Endothelial cell of umbilical vein (primary cell): Measurements from ENCODE around the gene CCDC93. TPM values are rescaled to one million over a fixed set of nuclear protein-coding genes. Genes with fewer than 3 reads are reported as not detected.

Source experiments
- BruUV-seq: library from RNA; stranded (reverse); fragments of 400-500 nt; replicated peaks from 2 replicates; lab custom pipeline; 2021; lab: Mats Ljungman, UMichigan
- CTCF ChIA-PET: fragments of 300-600, 350-600 bp; sonication (Branson Sonifier 250); formaldehyde crosslinking; loops from one replicate; lab custom pipeline; 2021; ENCODE audit warnings: antibody characterized with exemption, inconsistent platforms; lab: Charles Lee
- POLR2A ChIA-PET: fragments of 300-600, 350-600 bp; sonication (Branson Sonifier 250); formaldehyde crosslinking; loops from one replicate; lab custom pipeline; 2021; ENCODE audit warnings: antibody characterized with exemption, inconsistent platforms; lab: Charles Lee
- DNase-seq: peaks from one replicate; pipeline ENCODE4 v3.0.0-alpha.2; 2011; ENCODE audit warnings: low read depth, low spot score
- FAIRE-seq: peaks from 2 replicates; lab custom pipeline; 2011; peaks lifted over from hg19 to GRCh38; lab: Jason Lieb, UNC
- H2AFZ ChIP-seq: 2 replicates; pipeline ENCODE4 v1.6.0; 2012; ENCODE audit warnings: low read depth, low read length, control low read depth, inconsistent platforms
- H3K27ac ChIP-seq: 2 replicates; pipeline ENCODE4 v1.5.1; 2011; ENCODE audit warnings: low read depth, mild to moderate bottlenecking, control low read depth, low read length, moderate library complexity; ENCODE audit not compliant: insufficient read depth
- H3K27me3 ChIP-seq, 2 experiments: 2 replicates each; pipeline versions ENCODE4 v1.6.0 to v1.6.1; 2011; ENCODE audit warnings: low read length in 2 of 2, mixed read lengths in 1 of 2; ENCODE audit not compliant: control insufficient read depth in 2 of 2, insufficient read depth in 2 of 2
- H3K36me3 ChIP-seq, 2 experiments: 2 replicates in 1 of 2; 3 replicates in 1 of 2; pipeline ENCODE4 v1.5.1; 2011; ENCODE audit warnings: low read length in 2 of 2, mild to moderate bottlenecking in 1 of 2, moderate library complexity in 1 of 2; ENCODE audit not compliant: control insufficient read depth in 2 of 2, insufficient read depth in 2 of 2; ENCODE audit errors: extremely low read depth in 1 of 2
- H3K4me1 ChIP-seq: 3 replicates; pipeline ENCODE4 v1.5.1; 2011; ENCODE audit warnings: mild to moderate bottlenecking, low read length; ENCODE audit not compliant: control insufficient read depth, insufficient read depth; ENCODE audit errors: extremely low read depth
- H3K4me2 ChIP-seq: 2 replicates; pipeline ENCODE4 v1.6.1; 2011; ENCODE audit warnings: low read length, control low read depth, mixed read lengths; ENCODE audit not compliant: insufficient read depth
- H3K4me3 ChIP-seq, 3 experiments: fragments of 200-600 bp in 1 of 3; sonication (generic), shearing (Covaris generic) in 1 of 3; replicated peaks in 1 of 3; 2 replicates each; pipeline ENCODE4 v1.5.1; 2011 to 2016; ENCODE audit warnings: control low read depth in 3 of 3, low read length in 3 of 3, mild to moderate bottlenecking in 2 of 3, inconsistent platforms in 1 of 3, low read depth in 1 of 3, moderate library complexity in 1 of 3; ENCODE audit not compliant: insufficient read depth in 1 of 3
- H3K79me2 ChIP-seq: 2 replicates; pipeline ENCODE4 v1.6.0; 2012; ENCODE audit warnings: low read length, inconsistent platforms; ENCODE audit not compliant: control insufficient read depth, insufficient read depth
- H3K9ac ChIP-seq: replicated peaks from 2 replicates; pipeline ENCODE3; 2011; ENCODE audit warnings: low read length, control low read depth; ENCODE audit not compliant: insufficient read depth; ENCODE audit errors: extremely low read depth
- H3K9me1 ChIP-seq: replicated peaks from 3 replicates; pipeline ENCODE4 v1.6.0; 2011; ENCODE audit warnings: mild to moderate bottlenecking, low read length; ENCODE audit not compliant: control insufficient read depth, insufficient read depth; ENCODE audit errors: extremely low read depth
- H3K9me3 ChIP-seq: replicated peaks from 2 replicates; pipeline ENCODE4 v1.5.1; 2012; ENCODE audit warnings: low read length, inconsistent platforms; ENCODE audit not compliant: control insufficient read depth, insufficient read depth
- H4K20me1 ChIP-seq: replicated peaks from 2 replicates; pipeline ENCODE3; 2011; ENCODE audit warnings: mild to moderate bottlenecking, low read length; ENCODE audit not compliant: control insufficient read depth, insufficient read depth; ENCODE audit errors: extremely low read depth
- EZH2 ChIP-seq: IDR thresholded peaks from 2 replicates; pipeline ENCODE4 v1.6.1; 2012; ENCODE audit warnings: borderline replicate concordance, low read depth, mild to moderate bottlenecking, moderate library complexity, low read length, inconsistent platforms; ENCODE audit not compliant: severe bottlenecking
- FOS ChIP-seq: IDR thresholded peaks from 2 replicates; pipeline ENCODE4 v1.6.1; 2011; ENCODE audit warnings: mild to moderate bottlenecking, low read length, moderate library complexity, borderline replicate concordance; ENCODE audit not compliant: insufficient read depth
- GATA2 ChIP-seq: IDR thresholded peaks from 2 replicates; pipeline ENCODE4 v1.7.0; 2011; ENCODE audit warnings: low read depth, mild to moderate bottlenecking, moderate library complexity, mixed read lengths, low read length; ENCODE audit not compliant: insufficient read length, insufficient read depth
- JUN ChIP-seq: IDR thresholded peaks from 2 replicates; pipeline ENCODE4 v1.6.1; 2011; ENCODE audit warnings: borderline replicate concordance, low read depth; ENCODE audit not compliant: insufficient read length, insufficient read depth
- MYC ChIP-seq: IDR thresholded peaks from one replicate; pipeline ENCODE4 v1.6.1; 2011; ENCODE audit warnings: mild to moderate bottlenecking, low read depth, low read length
- POLR2A ChIP-seq: IDR thresholded peaks from 2 replicates; pipeline ENCODE4 v1.6.1; 2012; ENCODE audit warnings: low read depth, mild to moderate bottlenecking, control low read depth, low read length
- POLR2AphosphoS5 ChIP-seq: IDR thresholded peaks from 2 replicates; pipeline ENCODE4 v1.6.1; 2012; ENCODE audit warnings: low read depth, mild to moderate bottlenecking, control low read depth, low read length, moderate library complexity; ENCODE audit not compliant: insufficient read depth
- dilution Hi-C: fragments of 300-500 bp; cut with MboI; formaldehyde crosslinking; loops from one replicate; pipeline ENCODE4 v1.15.0; 2019; ENCODE audit warnings: low sequenced_read_pairs; ENCODE audit not compliant: extremely low pct_ligation_motif_present
- intact Hi-C: fragments of 100-400 bp; cut with micrococcal nuclease; formaldehyde crosslinking; loops from one replicate; pipeline ENCODE4 v1.10.0; 2022
- polyA plus RNA-seq, 4 experiments: library from polyadenylated mRNA; depleted of rRNA in 3 of 4; stranded (reverse) in 3 of 4; unstranded in 1 of 4; fragments of >200 nt; gene quantifications; 2 replicates each; pipeline versions ENCODE4 v1.2.1 to v1.2.3, GENCODE V29; 2011 to 2012; ENCODE audit warnings: missing spikeins in 1 of 4
- total RNA-seq: library from RNA; stranded (reverse); gene quantifications from 2 replicates; pipeline ENCODE4 v1.2.3, GENCODE V29; 2021
- TF ChIP-seq, protein P1 (sequence below), 2 donors: IDR thresholded peaks; 1 replicate in 1 of 2; 2 replicates in 1 of 2; pipeline ENCODE4 v1.5.1; 2011; ENCODE audit warnings: low read length in 2 of 2, mild to moderate bottlenecking in 2 of 2, moderate library complexity in 2 of 2, control low read depth in 1 of 2, inconsistent platforms in 1 of 2, low read depth in 1 of 2; ENCODE audit not compliant: insufficient read depth in 1 of 2; ENCODE audit errors: extremely low read depth in 1 of 2
- TF ChIP-seq, protein P2 (sequence below): IDR thresholded peaks from 2 replicates; pipeline ENCODE4 v1.6.1; 2011; ENCODE audit not compliant: insufficient read depth, insufficient read length

The CCDC93 gene
- total and polyA plus RNA-seq, 2 donors (not counting 3 experiments of a cell fraction or from before 2014, with no cell fraction given) = 13.8 to 35.1 TPM

DNA sequence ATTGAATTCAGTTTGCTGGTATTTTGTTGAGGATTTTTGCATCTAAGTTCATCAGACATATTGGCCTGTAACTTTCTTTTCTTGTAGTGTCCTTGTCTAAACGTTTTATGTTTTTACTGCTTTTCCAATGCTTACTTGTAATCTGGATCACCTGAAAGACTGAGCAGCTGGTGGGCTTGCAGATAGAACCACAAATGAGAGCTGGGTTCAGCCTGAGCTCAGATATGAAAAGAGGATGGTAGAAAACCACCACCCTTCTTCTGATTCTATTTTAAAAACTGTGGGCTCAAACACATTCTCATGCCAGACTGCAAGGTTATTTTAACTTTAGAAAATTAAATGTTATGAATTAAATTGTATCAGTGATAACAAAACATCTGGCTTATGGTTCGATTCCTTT, 128.6 kb downstream of the CCDC93 start:
- Histone ChIP-seq H3K36me3 (no peaks in the 10 kb centered on the region), H3K4me2 (no peak overlapping the region), H4K20me1 (no peaks in the 10 kb centered on the region), H3K9me3 (no peaks in the 10 kb centered on the region), H3K27ac (no peak overlapping the region), H3K9ac (no peak overlapping the region), H2AFZ (no peak overlapping the region), H3K9me1 (no peaks in the 10 kb centered on the region), H3K4me1 (no peaks in the 10 kb centered on the region), H3K4me3 (no peak overlapping the region), H3K79me2 (no peaks in the 10 kb centered on the region), H3K27me3 (peaks cover 0 to 12% of the 10 kb centered on the region in 2 experiments)
- ChIA-PET POLR2A (no interaction called here), CTCF (interaction anchor here (1.7 kb wide), 1 partner anchor 29 kb away, joined by 4 read pairs; no protein-coding TSS in a partner anchor)
- BruUV-seq = no TSS peak
- intact Hi-C loops = no loop called here
- dilution Hi-C loops = no loop called here
- TF ChIP-seq MYC (no peak), EZH2 (no peak), GATA2 (no peak), POLR2AphosphoS5 (no peak), JUN (no peak), FOS (no peak), POLR2A (no peak)
- TF ChIP-seq, protein P1, sequence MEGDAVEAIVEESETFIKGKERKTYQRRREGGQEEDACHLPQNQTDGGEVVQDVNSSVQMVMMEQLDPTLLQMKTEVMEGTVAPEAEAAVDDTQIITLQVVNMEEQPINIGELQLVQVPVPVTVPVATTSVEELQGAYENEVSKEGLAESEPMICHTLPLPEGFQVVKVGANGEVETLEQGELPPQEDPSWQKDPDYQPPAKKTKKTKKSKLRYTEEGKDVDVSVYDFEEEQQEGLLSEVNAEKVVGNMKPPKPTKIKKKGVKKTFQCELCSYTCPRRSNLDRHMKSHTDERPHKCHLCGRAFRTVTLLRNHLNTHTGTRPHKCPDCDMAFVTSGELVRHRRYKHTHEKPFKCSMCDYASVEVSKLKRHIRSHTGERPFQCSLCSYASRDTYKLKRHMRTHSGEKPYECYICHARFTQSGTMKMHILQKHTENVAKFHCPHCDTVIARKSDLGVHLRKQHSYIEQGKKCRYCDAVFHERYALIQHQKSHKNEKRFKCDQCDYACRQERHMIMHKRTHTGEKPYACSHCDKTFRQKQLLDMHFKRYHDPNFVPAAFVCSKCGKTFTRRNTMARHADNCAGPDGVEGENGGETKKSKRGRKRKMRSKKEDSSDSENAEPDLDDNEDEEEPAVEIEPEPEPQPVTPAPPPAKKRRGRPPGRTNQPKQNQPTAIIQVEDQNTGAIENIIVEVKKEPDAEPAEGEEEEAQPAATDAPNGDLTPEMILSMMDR (IDR thresholded peaks at IDR 0.05; ENCODE audit: extremely low read depth in 1 of 2, insufficient read depth in 1 of 2, low read depth in 1 of 2, low read length in 2 of 2) = no peak
- TF ChIP-seq, protein P2, sequence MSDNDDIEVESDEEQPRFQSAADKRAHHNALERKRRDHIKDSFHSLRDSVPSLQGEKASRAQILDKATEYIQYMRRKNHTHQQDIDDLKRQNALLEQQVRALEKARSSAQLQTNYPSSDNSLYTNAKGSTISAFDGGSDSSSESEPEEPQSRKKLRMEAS = no peak
- DNase-seq (no peak), FAIRE-seq (no peak)
